GM18868 (cell line): ENCODE measurements around the gene KDM4B.

ENCODE experiments used
- ATAC-seq: cut with Tn5 transposase; IDR thresholded peaks from one replicate; pipeline ENCODE4 v1.9.1; 2021; ENCODE audit warnings: mild to moderate bottlenecking, moderate library complexity; ENCODE audit not compliant: unreplicated experiment

Gene KDM4B

GRCh38 chr19:5066768-5067167, 97.9 kb downstream of the KDM4B start:
- no peak for ATAC-seq

GRCh38 chr19:5067678-5068077, 98.8 kb downstream of the KDM4B start:
- ATAC-seq: no peak

- no peak for ATAC-seq
These were observed 99.5 kb downstream of the KDM4B start for GRCh38 chr19:5068233-5069072.

- ATAC-seq: no peak
These were observed 101.4 kb downstream of the KDM4B start for GRCh38 chr19:5070331-5070730.

GRCh38 chr19:5070930-5071329, 102.0 kb downstream of the KDM4B start:
- no peak for ATAC-seq

- no peak for ATAC-seq
These were observed 102.7 kb downstream of the KDM4B start for GRCh38 chr19:5071579-5071978.

GRCh38 chr19:5072115-5072514, 103.2 kb downstream of the KDM4B start:
- no peak for ATAC-seq

- ATAC-seq: no peak
These were observed 104.4 kb downstream of the KDM4B start for GRCh38 chr19:5073153-5073844.

- no peak for ATAC-seq
These were observed 105.5 kb downstream of the KDM4B start for GRCh38 chr19:5074407-5074806.

GRCh38 chr19:5074830-5075394, 106.0 kb downstream of the KDM4B start:
- ATAC-seq: no peak

- no peak for ATAC-seq
These were observed 106.7 kb downstream of the KDM4B start for GRCh38 chr19:5075597-5075996.

GRCh38 chr19:5076440-5077208, 107.7 kb downstream of the KDM4B start:
- no peak for ATAC-seq

GRCh38 chr19:5077209-5077515, 108.2 kb downstream of the KDM4B start:
- no peak for ATAC-seq

GRCh38 chr19:5078182-5078581, 109.3 kb downstream of the KDM4B start:
- ATAC-seq: no peak

- ATAC-seq: no peak
These were observed 109.8 kb downstream of the KDM4B start for GRCh38 chr19:5078666-5079065.

GRCh38 chr19:5079071-5079774, 110.3 kb downstream of the KDM4B start:
- no peak for ATAC-seq

- no peak for ATAC-seq
These were observed 111.2 kb downstream of the KDM4B start for GRCh38 chr19:5080030-5080654.

GRCh38 chr19:5080809-5081208, 111.9 kb downstream of the KDM4B start:
- ATAC-seq: no peak

GRCh38 chr19:5081443-5082161, 112.7 kb downstream of the KDM4B start:
- ATAC-seq: no peak

- ATAC-seq: no peak
These were observed 114.6 kb downstream of the KDM4B start for GRCh38 chr19:5083547-5083965.
